GM18526 (cell line): Measurements from ENCODE around the gene PTPN22.

ENCODE experiments used
- POLR2A ChIP-seq: IDR thresholded peaks from 3 replicates; pipeline ENCODE4 v1.6.1; 2011; ENCODE audit not compliant: insufficient read length; ENCODE audit errors: extremely low read depth

Gene PTPN22

GRCh38 chr1:113777561-113777960, 94.0 kb downstream of the PTPN22 start:
- no peak for TF ChIP-seq POLR2A

DNA sequence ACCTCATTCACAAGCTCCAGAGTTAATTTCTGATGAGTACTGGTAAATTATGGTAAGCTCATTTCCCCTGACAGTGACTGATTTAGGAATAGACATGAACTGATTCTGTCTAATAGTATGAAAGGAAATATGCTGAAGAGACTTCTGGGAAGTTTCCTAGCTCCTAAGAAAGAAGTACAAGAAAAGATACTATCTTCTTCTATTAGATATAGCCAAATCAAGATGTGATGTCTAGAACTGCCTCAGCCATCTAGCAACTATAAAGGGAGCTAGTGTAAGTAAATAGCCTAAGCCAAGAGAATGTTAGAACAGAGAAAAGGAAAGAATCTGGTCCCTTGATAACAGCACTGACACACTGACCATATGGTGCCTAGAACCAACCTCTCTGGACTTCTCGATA, 101.5 kb downstream of the PTPN22 start:
- no peak for TF ChIP-seq POLR2A

- no peak for TF ChIP-seq POLR2A
Measured at GRCh38 chr1:113769601-113769970, 101.9 kb downstream of the PTPN22 start.

GRCh38 chr1:113768916-113769600, 102.5 kb downstream of the PTPN22 start:
- TF ChIP-seq POLR2A: no peak

DNA sequence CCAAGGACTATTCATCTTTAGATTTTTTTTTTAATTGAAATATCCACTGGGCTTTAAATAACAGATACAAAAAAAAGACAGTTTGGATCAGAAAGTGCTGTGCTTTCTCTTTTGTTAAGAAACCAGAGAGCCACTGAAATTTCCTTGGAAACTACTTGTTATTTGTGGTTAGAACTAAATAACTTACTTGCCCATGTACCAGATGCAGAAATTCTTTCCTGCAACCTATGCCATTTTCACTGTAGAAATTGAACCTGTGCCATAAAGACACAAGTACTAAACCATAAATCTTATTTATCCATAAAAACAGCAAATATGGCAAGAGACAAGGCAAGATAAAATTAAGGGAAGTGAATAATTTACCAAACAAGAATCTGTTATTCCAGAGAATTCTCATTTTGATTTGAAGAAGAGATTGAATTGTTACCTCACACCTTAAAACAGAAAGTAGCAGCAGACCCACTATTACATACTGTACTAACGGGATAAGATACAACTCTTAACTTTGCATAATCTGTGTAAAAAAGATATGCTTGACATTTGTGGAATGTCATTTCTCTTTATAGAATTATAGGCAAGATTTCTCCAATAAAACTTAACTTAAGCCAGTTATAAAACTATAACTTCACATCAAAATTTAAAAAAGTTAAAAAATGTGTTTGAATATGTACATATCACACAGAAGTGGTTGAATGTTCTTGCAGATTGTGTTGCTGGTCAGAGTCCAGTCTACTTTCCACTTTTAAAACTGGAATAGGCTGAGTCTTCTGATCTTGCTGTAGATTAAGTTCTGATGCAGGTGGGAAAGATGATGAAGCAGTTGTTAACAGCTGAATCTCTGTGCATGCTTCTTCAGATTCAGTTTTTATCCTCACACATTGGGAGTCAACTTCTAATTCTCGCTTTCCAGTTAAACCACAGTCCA, 105.9 kb downstream of the PTPN22 start:
- no peak for TF ChIP-seq POLR2A
